HCT116 (cell line): ENCODE data around the gene ACTA2. TPM values are rescaled to one million over a fixed set of nuclear protein-coding genes. Genes with fewer than 3 reads are reported as not detected.

ENCODE experiments used
- ATAC-seq: fragments of 200-7000 bp; cut with Tn5 transposase; 2 replicates; pipeline ENCODE4 v1.9.1; 2020; ENCODE audit warnings: mild to moderate bottlenecking, moderate library complexity
- BruUV-seq: library from RNA; stranded (reverse); fragments of 400-500 nt; replicated peaks from 2 replicates; lab custom pipeline; 2021; lab: Mats Ljungman, UMichigan
- CTCF ChIA-PET: fragments of 300-600 bp; sonication (Branson Sonifier 250); formaldehyde crosslinking; loops from one replicate; lab custom pipeline; 2021; ENCODE audit warnings: antibody characterized with exemption; lab: Charles Lee
- POLR2A ChIA-PET: fragments of 300-600, 350-600 bp; sonication (Branson Sonifier 250); formaldehyde crosslinking; loops from one replicate; lab custom pipeline; 2021; ENCODE audit warnings: antibody characterized with exemption; lab: Charles Lee
- RAD21 ChIA-PET, 2 experiments: fragments of 300-600 bp; sonication (Branson Sonifier 250); formaldehyde crosslinking; loops; one replicate each; lab custom pipeline; 2023; ENCODE audit warnings: low total read pairs in 2 of 2; ENCODE audit not compliant: uncharacterized antibody in 2 of 2, unreplicated experiment in 2 of 2, low non-redundant PET in 1 of 2; lab: Charles Lee
- DNase-seq: peaks from one replicate; pipeline ENCODE4 v3.0.0-alpha.2; 2010; ENCODE audit warnings: low read depth, low spot score
- H2AFZ ChIP-seq: fragments of 200-600 bp; shearing (Covaris generic), sonication (generic); 2 replicates; pipeline ENCODE4 v1.6.1; 2017; ENCODE audit warnings: low read depth, mixed run types, mixed read lengths, antibody characterized with exemption, low read length; ENCODE audit not compliant: poor library complexity, severe bottlenecking
- H3K27ac ChIP-seq: 2 replicates; pipeline ENCODE4 v1.5.1; 2012; ENCODE audit warnings: low read depth, low read length
- H3K27me3 ChIP-seq: fragments of 200-600 bp; sonication (generic); 2 replicates; pipeline ENCODE4 v1.6.1; 2016; ENCODE audit warnings: mixed run types, low read length, mixed read lengths; ENCODE audit not compliant: insufficient read depth
- H3K36me3 ChIP-seq, 2 experiments: fragments of 200-500 bp in 1 of 2; fragments of 200-600 bp in 1 of 2; sonication (Bioruptor generic) in 1 of 2; sonication (generic) in 1 of 2; 2 replicates each; pipeline versions ENCODE4 v1.5.1 to v1.6.1; 2014 to 2016; ENCODE audit warnings: low read length in 2 of 2, inconsistent platforms in 1 of 2, mixed read lengths in 1 of 2, mixed run types in 1 of 2; ENCODE audit not compliant: insufficient read depth in 2 of 2, control insufficient read depth in 1 of 2
- H3K4me1 ChIP-seq, 2 experiments: fragments of 200-600 bp in 1 of 2; sonication (generic) in 1 of 2; 2 replicates each; pipeline versions ENCODE4 v1.5.1 to v1.6.1; 2012 to 2017; ENCODE audit warnings: low read length in 2 of 2, inconsistent platforms in 1 of 2, mild to moderate bottlenecking in 1 of 2, mixed read lengths in 1 of 2, mixed run types in 1 of 2, moderate library complexity in 1 of 2; ENCODE audit not compliant: insufficient read depth in 2 of 2, control insufficient read depth in 1 of 2
- H3K4me2 ChIP-seq: fragments of 200-600 bp; sonication (generic); 2 replicates; pipeline ENCODE4 v1.6.1; 2017; ENCODE audit warnings: mixed run types, low read length, mixed read lengths
- H3K4me3 ChIP-seq, 2 experiments: fragments of 200-600 bp in 1 of 2; sonication (generic) in 1 of 2; replicated peaks in 1 of 2; 2 replicates each; pipeline ENCODE4 v1.5.1; 2011 to 2016; ENCODE audit warnings: low read length in 2 of 2, control low read depth in 1 of 2, low read depth in 1 of 2, mild to moderate bottlenecking in 1 of 2, mixed read lengths in 1 of 2, mixed run types in 1 of 2
- H3K79me2 ChIP-seq: fragments of 200-600 bp; sonication (generic); 2 replicates; pipeline ENCODE4 v1.6.1; 2017; ENCODE audit warnings: mild to moderate bottlenecking, mixed run types, low read length, moderate library complexity, mixed read lengths; ENCODE audit not compliant: insufficient read depth
- H3K9ac ChIP-seq: fragments of 200-600 bp; sonication (generic); 2 replicates; pipeline ENCODE4 v1.6.1; 2016; ENCODE audit warnings: low read length, mixed read lengths
- H3K9me2 ChIP-seq: fragments of 200-600 bp; sonication (generic), shearing (Covaris generic); 2 replicates; pipeline ENCODE4 v1.6.1; 2017; ENCODE audit warnings: mixed run types, mild to moderate bottlenecking, moderate library complexity; ENCODE audit not compliant: insufficient read depth
- H3K9me3 ChIP-seq, 2 experiments: fragments of 200-500 bp in 1 of 2; fragments of 200-600 bp in 1 of 2; sonication (Bioruptor generic) in 1 of 2; sonication (generic) in 1 of 2; 2 replicates each; pipeline ENCODE4 v1.6.1; 2014 to 2017; ENCODE audit warnings: low read length in 2 of 2, mixed read lengths in 2 of 2, inconsistent platforms in 1 of 2, low read depth in 1 of 2, mild to moderate bottlenecking in 1 of 2, mixed run types in 1 of 2, moderate library complexity in 1 of 2; ENCODE audit not compliant: control insufficient read depth in 1 of 2, insufficient read depth in 1 of 2
- H4K20me1 ChIP-seq: fragments of 200-600 bp; sonication (generic), shearing (Covaris generic); 2 replicates; pipeline ENCODE4 v1.6.1; 2017; ENCODE audit warnings: mixed run types, mild to moderate bottlenecking, moderate library complexity; ENCODE audit not compliant: insufficient read depth
- EGR1 ChIP-seq: IDR thresholded peaks from 2 replicates; pipeline ENCODE4 v1.6.1; 2012; ENCODE audit warnings: low read depth
- FOSL1 ChIP-seq: IDR thresholded peaks from 2 replicates; pipeline ENCODE4 v1.6.1; 2012; ENCODE audit warnings: low read depth
- JUND ChIP-seq: IDR thresholded peaks from 2 replicates; pipeline ENCODE4 v1.6.1; 2012
- MAX ChIP-seq: IDR thresholded peaks from 2 replicates; pipeline ENCODE4 v1.6.1; 2012
- POLR2AphosphoS5 ChIP-seq: IDR thresholded peaks from 2 replicates; pipeline ENCODE4 v1.6.1; 2011; ENCODE audit warnings: mild to moderate bottlenecking, low read depth, low read length, moderate library complexity
- SP1 ChIP-seq: IDR thresholded peaks from 2 replicates; pipeline ENCODE4 v1.6.1; 2012; ENCODE audit warnings: low read depth
- ZFX ChIP-seq: fragments of 450-650 bp; IDR thresholded peaks from 2 replicates; pipeline ENCODE4 v1.6.1; 2017
- ZNF274 ChIP-seq: fragments of 200-500 bp; sonication (Bioruptor generic); IDR thresholded peaks from 2 replicates; pipeline ENCODE4 v1.6.1; 2014; ENCODE audit warnings: mild to moderate bottlenecking, low read depth, low read length, inconsistent platforms
- intact Hi-C: fragments of 100-400 bp; cut with micrococcal nuclease; formaldehyde crosslinking; loops from 2 replicates; pipeline ENCODE4 v1.10.0; 2022
- total RNA-seq: library from RNA; stranded (reverse); gene quantifications from one replicate; pipeline ENCODE4 v1.2.1, GENCODE V29; 2021; ENCODE audit not compliant: unreplicated experiment
- TF ChIP-seq, protein P1 (sequence below): IDR thresholded peaks from 2 replicates; pipeline ENCODE4 v1.6.1; 2012; ENCODE audit warnings: low read depth
- TF ChIP-seq, protein P2 (sequence below): IDR thresholded peaks from 2 replicates; pipeline ENCODE4 v1.6.1; 2011; ENCODE audit warnings: mild to moderate bottlenecking, low read length, moderate library complexity; ENCODE audit not compliant: insufficient replicate concordance; ENCODE audit errors: extremely low read depth
- TF ChIP-seq, protein P3 (sequence below): IDR thresholded peaks from 2 replicates; pipeline ENCODE4 v1.6.1; 2012

The ACTA2 gene
- total RNA-seq, 1 experiment from 2014 or later, result 9.4 TPM

GRCh38 chr10:88980800-88981199, 28.2 kb upstream of the ACTA2 start:
- H3K4me1 ChIP-seq, result peaks cover 3 to 4% of the 10 kb centered on the region in 2 experiments; a peak in 2 of 4 replicates
- H2AFZ ChIP-seq, result no peak overlapping the region
- H3K4me2 ChIP-seq, result no peak overlapping the region
- intact Hi-C loops, result no loop called here
- H3K79me2 ChIP-seq, result no peaks in the 10 kb centered on the region
- H4K20me1 ChIP-seq, result no peaks in the 10 kb centered on the region
- TF ChIP-seq FOSL1 (no peak), SP1 (no peak), MAX (no peak), EGR1 (no peak), ZNF274 (no peak), POLR2AphosphoS5 (no peak), ZFX (no peak), JUND (no peak)
- TF ChIP-seq, protein P1, sequence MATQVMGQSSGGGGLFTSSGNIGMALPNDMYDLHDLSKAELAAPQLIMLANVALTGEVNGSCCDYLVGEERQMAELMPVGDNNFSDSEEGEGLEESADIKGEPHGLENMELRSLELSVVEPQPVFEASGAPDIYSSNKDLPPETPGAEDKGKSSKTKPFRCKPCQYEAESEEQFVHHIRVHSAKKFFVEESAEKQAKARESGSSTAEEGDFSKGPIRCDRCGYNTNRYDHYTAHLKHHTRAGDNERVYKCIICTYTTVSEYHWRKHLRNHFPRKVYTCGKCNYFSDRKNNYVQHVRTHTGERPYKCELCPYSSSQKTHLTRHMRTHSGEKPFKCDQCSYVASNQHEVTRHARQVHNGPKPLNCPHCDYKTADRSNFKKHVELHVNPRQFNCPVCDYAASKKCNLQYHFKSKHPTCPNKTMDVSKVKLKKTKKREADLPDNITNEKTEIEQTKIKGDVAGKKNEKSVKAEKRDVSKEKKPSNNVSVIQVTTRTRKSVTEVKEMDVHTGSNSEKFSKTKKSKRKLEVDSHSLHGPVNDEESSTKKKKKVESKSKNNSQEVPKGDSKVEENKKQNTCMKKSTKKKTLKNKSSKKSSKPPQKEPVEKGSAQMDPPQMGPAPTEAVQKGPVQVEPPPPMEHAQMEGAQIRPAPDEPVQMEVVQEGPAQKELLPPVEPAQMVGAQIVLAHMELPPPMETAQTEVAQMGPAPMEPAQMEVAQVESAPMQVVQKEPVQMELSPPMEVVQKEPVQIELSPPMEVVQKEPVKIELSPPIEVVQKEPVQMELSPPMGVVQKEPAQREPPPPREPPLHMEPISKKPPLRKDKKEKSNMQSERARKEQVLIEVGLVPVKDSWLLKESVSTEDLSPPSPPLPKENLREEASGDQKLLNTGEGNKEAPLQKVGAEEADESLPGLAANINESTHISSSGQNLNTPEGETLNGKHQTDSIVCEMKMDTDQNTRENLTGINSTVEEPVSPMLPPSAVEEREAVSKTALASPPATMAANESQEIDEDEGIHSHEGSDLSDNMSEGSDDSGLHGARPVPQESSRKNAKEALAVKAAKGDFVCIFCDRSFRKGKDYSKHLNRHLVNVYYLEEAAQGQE, result no peak
- TF ChIP-seq, protein P2, sequence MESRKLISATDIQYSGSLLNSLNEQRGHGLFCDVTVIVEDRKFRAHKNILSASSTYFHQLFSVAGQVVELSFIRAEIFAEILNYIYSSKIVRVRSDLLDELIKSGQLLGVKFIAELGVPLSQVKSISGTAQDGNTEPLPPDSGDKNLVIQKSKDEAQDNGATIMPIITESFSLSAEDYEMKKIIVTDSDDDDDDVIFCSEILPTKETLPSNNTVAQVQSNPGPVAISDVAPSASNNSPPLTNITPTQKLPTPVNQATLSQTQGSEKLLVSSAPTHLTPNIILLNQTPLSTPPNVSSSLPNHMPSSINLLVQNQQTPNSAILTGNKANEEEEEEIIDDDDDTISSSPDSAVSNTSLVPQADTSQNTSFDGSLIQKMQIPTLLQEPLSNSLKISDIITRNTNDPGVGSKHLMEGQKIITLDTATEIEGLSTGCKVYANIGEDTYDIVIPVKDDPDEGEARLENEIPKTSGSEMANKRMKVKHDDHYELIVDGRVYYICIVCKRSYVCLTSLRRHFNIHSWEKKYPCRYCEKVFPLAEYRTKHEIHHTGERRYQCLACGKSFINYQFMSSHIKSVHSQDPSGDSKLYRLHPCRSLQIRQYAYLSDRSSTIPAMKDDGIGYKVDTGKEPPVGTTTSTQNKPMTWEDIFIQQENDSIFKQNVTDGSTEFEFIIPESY, result no peak
- TF ChIP-seq, protein P3, sequence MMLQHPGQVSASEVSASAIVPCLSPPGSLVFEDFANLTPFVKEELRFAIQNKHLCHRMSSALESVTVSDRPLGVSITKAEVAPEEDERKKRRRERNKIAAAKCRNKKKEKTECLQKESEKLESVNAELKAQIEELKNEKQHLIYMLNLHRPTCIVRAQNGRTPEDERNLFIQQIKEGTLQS, result no peak
- H3K9ac ChIP-seq, result no peak overlapping the region
- DNase-seq (no peak), ATAC-seq (no peak)
- no TSS peak for BruUV-seq
- ChIA-PET RAD21 (no interaction called here), CTCF (no interaction called here), POLR2A (no interaction called here)
- no peaks in the 10 kb centered on the region for H3K9me2 ChIP-seq
- no peak overlapping the region for H3K4me3 ChIP-seq
- no peaks in the 10 kb centered on the region for H3K36me3 ChIP-seq
- no peaks in the 10 kb centered on the region for H3K27me3 ChIP-seq
- H3K27ac ChIP-seq, result no peak overlapping the region
- no peaks in the 10 kb centered on the region for H3K9me3 ChIP-seq
